SKM-1 treated with dmso at 0.1 percent for 144 hours (cell line): ENCODE results near the gene CD7.

Experiments used
- DNase-seq: peaks from one replicate; lab custom pipeline; 2025; ENCODE audit not compliant: unreplicated experiment; lab: John Stamatoyannopoulos, UW

CD7 gene

GRCh38 chr17:82315703-82316358, 1.6 kb downstream of the CD7 start:
- DNase-seq = no peak

GRCh38 chr17:82314727-82315605, 2.4 kb downstream of the CD7 start:
- peak; percentile 67 for DNase-seq

GRCh38 chr17:82314012-82314726, 3.2 kb downstream of the CD7 start:
- DNase-seq = no peak

GRCh38 chr17:82313195-82314011, 4.0 kb downstream of the CD7 start:
- no peak for DNase-seq

- DNase-seq = no peak
These were observed 5.4 kb downstream of the CD7 start for GRCh38 chr17:82311971-82312370.

GRCh38 chr17:82310877-82311276, 6.5 kb downstream of the CD7 start:
- DNase-seq = no peak

- DNase-seq = no peak
These were observed 7.5 kb downstream of the CD7 start for GRCh38 chr17:82309656-82310570.

- no peak for DNase-seq
These were observed 11.6 kb downstream of the CD7 start for GRCh38 chr17:82305727-82306300.

- no peak for DNase-seq
These were observed 12.3 kb downstream of the CD7 start for GRCh38 chr17:82304826-82305726.

GRCh38 chr17:82303944-82304808, 13.2 kb downstream of the CD7 start:
- DNase-seq = no peak

- DNase-seq = no peak
These were observed 14.1 kb downstream of the CD7 start for GRCh38 chr17:82302991-82303943.

GRCh38 chr17:82302568-82302963, 14.8 kb downstream of the CD7 start:
- DNase-seq = no peak

GRCh38 chr17:82301916-82302567, 15.4 kb downstream of the CD7 start:
- DNase-seq = no peak

- no peak for DNase-seq
These were observed 16.0 kb downstream of the CD7 start for GRCh38 chr17:82301300-82301915.

GRCh38 chr17:82300707-82301270, 16.6 kb downstream of the CD7 start:
- no peak for DNase-seq
